ENCODE data around the gene ROBO1.

GRCh38 chr3:79018671-79019136 is 749.1 kb downstream of the ROBO1 start:
- TF ChIP-seq, protein P1, sequence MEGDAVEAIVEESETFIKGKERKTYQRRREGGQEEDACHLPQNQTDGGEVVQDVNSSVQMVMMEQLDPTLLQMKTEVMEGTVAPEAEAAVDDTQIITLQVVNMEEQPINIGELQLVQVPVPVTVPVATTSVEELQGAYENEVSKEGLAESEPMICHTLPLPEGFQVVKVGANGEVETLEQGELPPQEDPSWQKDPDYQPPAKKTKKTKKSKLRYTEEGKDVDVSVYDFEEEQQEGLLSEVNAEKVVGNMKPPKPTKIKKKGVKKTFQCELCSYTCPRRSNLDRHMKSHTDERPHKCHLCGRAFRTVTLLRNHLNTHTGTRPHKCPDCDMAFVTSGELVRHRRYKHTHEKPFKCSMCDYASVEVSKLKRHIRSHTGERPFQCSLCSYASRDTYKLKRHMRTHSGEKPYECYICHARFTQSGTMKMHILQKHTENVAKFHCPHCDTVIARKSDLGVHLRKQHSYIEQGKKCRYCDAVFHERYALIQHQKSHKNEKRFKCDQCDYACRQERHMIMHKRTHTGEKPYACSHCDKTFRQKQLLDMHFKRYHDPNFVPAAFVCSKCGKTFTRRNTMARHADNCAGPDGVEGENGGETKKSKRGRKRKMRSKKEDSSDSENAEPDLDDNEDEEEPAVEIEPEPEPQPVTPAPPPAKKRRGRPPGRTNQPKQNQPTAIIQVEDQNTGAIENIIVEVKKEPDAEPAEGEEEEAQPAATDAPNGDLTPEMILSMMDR (optimal IDR thresholded peaks at IDR 0.05 in 1 of 3, IDR thresholded peaks at IDR 0.05 in 1 of 3, conservative IDR thresholded peaks at IDR 0.05 in 1 of 3; ENCODE audit: extremely low read depth in 1 of 3, insufficient read depth in 2 of 3, low read length in 3 of 3) = peak in 1 of 3 experiments; percentile 37
- TF ChIP-seq EZH2 (IDR thresholded peaks at IDR 0.05; ENCODE audit: low read length) = no peak
